ENCODE results near the gene HECTD1.
"Not testable (repeated sequence)": the region's sequence is repeated elsewhere in the genome, so short reads cannot be mapped to it uniquely, and the experiment has no call there.

Gene HECTD1

DNA sequence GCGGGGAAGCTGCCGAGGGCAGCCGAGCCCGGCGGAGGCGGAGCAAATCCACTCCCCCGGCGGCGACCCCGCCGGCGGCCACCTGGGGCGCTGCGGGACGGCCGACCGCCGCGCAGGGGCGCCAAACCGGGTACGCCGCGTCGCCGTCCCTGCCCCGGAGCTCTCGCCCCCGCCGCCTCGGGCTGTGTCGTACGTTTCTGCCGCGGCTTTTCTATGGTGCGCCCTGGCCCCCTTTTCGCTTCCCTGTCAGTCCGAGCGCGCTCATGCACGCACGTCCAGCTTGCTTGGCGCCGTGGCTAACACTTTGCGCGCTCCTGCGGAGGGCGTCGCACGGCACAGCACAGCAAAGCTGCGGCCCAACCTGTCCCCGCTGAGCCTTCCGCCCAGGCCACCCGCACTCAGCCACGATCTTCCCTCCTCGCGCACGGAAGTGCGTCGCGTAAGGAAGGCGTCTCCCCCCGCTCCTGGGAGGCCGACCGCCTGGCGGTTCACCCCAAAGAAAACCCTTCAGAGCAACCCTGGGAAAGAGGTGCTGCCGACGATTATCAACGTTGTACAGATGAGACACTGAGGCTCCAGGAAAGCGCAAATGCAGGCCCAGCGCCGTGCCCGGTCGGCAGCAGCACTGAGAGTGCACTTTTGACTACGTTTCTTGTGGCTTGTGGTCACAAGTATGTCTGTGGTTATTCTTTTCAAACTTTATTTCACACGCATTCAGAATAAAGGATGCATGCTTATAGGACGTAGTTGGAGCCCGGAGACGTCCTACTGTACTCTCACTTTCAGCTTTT lies at the start of gene HECTD1:
TSS of gene HECTD1 (minus strand) at position 39 of the 791 bp plus-strand sequence. CDS start 1,857 bp downstream, outside the sequence.
- peak; percentile 75 to 94 for DNase-seq

GRCh38 chr14:31257244-31257553 lies 49.6 kb upstream of the HECTD1 start:
- DNase-seq: no peak

DNA sequence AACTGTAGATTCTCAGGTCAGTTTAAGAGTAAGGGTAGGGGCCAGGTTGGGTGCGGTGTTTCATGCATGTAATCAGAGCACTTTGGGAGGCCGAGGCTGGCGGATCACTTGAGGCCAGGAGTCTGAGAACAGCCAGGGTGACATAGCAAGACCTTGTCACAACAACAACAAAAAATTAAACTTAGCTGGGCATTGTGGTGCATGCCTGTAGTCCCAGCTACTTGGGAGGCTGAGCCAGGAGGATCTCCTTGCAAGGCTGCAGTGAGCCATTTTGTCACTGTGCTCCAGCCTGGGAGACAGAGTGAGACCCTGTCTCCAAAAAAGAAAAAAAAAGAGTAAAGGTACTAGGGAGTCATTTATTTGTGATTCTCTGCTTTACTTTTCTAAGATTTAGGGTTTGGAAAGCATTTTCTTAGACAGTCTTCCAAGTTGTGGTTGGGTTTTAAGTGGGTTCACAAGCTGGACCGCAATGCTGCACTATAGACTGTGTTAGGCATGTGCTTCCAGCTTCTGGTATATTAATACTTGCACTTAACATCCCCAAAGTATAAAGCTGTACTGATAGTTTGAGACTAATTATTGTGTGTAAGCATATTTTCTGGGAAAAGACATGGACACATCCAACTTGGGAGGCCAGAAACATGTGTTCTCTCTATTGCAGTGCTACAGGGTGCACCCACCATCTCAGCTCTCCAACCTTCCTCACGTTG lies 49.1 kb upstream of the HECTD1 start:
- no peak for DNase-seq

GRCh38 chr14:31255918-31256317 lies 48.3 kb upstream of the HECTD1 start:
- DNase-seq: not testable (repeated sequence)

DNA sequence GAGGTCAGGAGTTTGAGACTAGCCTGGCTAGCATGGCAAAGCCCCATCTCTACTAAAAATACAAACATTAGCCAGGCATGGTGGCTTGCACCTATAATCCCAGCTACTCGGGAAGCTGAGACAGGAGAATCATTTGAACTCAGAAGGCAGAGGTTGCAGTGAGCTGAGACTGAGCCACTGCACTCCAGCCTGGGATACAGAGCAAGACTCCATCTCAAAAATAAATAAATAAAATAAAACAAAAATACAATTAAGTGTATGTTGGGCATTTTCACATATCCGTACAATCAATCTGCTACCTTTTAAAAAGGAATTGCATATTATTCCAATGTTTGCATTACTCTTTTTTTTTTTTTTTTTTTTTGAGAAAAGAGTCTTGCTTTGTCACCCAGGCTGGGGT lies 47.7 kb upstream of the HECTD1 start:
- DNase-seq: no peak

DNA sequence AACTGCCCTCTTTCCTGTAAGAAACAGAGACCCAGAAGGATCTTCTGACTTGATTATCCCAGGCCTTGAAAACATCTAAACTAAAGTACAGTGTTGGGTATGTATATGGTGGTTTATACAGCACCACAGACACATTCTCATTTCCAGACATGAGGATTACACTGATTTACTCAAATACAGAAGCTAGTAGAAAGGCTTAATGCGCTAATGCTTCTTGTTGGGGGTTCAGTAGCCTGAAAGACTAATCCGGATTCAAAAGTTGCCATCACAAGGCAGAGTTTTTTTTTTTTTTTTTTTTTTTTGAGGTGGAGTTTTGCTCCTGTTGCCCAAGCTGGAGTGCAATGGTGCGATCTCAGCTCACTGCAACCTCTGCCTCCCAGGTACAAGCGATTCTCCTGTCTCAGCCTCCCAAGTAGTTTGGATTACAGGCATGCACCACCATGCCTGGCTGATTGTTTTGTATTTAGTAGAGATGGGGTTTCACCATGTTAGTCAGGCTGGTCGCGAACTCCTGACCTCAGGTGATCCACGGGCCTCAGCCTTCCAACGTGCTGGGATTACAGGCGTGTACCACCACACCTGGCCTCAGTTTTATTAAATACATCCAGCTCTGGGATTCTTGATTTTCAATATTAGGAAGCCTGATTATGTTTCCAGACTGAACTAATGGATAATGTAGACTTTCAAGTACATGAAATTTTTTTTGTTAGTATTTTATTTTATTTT lies 46.3 kb upstream of the HECTD1 start:
- no peak for DNase-seq

DNA sequence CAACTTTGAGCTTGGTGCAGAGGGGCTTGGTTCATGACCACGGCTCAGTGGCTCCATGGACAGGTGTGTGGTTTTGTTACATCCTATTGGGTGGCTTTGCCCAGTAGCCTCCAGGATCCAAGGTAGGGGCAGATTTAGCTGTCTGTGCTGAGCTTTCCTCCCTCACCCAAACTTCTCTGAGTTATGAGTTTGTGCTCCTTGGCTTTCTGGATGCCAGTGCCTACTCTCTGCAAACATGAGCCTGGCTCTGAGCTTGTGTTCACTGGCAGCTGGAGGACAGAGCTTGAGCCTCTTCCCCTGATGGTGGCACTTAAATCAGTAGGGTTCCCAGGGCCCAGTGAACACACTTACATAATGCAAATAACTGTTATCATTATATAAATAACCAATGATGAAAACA lies 45.3 kb upstream of the HECTD1 start:
- no peak for DNase-seq

DNA sequence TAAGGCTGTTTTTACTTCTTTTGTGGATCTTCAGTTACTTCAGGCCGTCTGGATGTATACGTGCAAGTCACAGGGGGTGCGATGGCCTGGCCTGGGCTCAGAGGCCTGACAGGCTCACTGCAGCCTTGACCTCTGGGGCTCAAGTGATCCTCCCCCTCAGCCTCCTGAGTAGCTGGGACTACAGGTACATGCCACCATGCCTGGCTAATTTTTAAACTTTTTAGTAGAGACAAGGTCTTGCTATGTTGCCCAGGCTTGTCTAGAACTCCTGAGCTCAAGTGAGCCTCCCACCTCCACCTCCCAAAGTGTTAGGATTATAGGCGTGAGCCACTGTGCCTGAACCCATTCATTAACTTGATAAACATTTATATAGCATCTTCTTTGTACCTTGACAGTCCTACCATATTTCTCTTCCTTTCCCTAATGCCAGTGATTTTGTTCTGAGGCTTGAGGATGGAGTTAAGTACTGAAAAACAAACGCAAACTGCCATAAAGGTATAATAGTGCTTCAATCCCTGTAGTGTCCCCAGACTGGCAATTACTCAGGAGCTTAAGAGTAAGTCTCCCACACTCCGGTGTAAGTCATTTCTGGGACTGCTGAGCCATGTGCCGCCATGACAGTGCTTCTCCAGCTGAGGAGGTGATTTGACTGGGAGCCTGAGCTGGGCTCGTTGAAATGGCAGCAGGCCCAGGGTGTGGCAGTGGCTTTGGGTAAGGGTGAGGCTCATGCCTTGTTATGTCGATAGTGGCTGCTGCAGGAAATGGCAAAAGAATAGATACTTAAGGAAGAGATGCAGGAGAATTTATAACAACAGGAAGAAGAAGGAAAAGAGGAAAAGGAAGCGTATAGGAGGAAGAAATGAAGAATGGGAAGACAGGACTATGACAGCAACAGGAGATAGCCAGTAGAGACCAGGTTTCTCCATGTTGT lies 43.7 kb upstream of the HECTD1 start:
- DNase-seq: no peak

- no peak for DNase-seq
These were observed 37.0 kb upstream of the HECTD1 start for GRCh38 chr14:31244626-31245025.

DNA sequence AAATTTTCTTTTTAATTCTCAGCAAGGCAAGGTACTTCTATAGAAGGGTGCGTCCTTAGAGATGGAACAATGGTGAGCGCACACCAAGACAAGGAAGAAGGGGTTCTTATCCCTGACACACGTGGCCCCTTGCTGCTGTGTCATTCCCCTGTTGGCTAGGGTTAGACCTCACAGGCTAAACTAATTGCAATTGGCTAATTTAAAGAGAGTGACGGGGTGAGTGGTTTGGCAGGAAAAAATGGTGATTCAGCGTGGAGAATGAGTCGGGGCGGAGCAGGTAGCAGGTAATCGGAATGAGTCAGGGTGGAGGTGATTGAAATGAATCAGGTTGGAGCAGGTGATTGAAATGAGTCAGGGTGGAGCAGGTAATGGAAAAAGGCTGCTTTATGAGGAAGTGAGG lies 36.3 kb upstream of the HECTD1 start:
- DNase-seq: no peak

DNA sequence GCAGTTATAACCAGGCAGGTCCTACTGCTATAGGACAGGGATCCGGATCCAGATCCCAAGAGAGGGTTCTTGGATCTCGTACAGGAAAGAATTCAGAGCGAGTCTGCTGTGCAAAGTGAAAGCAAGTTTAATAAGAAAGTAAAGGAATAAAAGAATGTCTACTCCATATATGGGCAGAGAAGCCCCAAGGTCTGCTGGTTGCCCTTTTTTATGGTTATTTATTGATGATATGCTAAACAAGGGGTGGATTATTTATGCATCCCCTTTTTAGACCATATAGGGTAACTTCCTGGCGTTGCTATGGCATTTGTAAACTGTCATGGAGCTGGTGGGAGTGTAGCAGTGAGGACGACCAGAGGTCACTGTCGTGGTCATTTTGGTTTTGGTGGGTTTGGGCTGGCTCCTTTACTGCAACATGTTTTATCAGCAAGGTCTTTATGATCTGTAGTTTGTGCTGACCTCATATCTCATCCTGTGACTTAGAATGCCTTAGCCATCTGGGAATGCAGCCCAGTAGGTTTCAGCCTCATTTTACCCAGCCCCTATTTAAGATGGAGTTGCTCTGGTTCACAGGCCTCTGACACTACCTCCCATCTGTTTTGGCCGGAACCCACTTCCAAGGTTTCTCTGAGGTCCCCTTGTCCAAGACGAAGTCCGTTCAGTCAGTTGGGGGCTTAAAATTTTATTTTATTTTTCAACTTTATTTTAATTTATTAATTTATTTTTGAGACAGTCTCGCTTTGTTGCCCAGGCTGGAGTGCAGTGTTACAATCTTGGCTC lies 34.8 kb upstream of the HECTD1 start:
- not testable (repeated sequence) for DNase-seq

GRCh38 chr14:31241450-31242114 lies 34.0 kb upstream of the HECTD1 start:
- DNase-seq: no peak

DNA sequence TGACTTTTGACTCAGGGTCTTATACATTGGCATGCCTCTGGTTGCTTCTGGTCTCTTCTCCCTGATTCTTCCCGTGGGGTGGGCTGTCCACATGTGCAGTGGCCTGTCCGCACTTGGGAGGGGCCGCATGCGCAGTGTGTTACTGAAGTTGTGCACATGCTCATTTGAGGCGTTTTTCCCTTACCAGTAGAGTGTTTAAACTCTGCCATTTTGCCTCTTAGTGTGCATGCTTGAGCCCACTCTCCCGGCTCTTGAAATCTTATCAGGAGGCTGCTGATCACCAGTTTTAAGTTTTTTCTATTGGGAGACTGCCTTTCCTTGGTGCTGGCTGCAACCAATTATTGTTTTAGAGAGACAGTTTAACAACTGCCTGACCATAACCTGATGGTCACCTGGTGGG lies 32.1 kb upstream of the HECTD1 start:
- no peak for DNase-seq

- DNase-seq: no peak
These were observed 27.9 kb upstream of the HECTD1 start for GRCh38 chr14:31235462-31235861.

GRCh38 chr14:31232081-31232480 lies 24.5 kb upstream of the HECTD1 start:
- no peak for DNase-seq

- not testable (repeated sequence) for DNase-seq
These were observed 23.7 kb upstream of the HECTD1 start for GRCh38 chr14:31231272-31231671.

DNA sequence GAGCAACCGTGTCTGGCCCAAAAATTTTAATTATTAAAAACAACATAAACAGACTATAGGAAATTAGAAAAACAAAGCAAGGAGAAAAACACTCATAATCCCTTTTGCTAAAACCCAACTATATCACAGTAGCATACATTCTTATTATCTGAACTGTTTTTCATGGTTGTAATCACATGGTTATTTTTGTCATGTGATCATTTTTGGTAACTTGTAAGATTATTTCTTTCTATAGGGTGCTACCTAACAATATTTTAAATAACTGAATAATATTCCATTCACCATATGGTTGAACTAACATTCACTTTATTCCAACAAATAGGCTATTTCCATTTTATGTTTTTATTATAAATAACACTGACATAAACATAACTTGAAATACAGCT lies 23.0 kb upstream of the HECTD1 start:
- no peak for DNase-seq

DNA sequence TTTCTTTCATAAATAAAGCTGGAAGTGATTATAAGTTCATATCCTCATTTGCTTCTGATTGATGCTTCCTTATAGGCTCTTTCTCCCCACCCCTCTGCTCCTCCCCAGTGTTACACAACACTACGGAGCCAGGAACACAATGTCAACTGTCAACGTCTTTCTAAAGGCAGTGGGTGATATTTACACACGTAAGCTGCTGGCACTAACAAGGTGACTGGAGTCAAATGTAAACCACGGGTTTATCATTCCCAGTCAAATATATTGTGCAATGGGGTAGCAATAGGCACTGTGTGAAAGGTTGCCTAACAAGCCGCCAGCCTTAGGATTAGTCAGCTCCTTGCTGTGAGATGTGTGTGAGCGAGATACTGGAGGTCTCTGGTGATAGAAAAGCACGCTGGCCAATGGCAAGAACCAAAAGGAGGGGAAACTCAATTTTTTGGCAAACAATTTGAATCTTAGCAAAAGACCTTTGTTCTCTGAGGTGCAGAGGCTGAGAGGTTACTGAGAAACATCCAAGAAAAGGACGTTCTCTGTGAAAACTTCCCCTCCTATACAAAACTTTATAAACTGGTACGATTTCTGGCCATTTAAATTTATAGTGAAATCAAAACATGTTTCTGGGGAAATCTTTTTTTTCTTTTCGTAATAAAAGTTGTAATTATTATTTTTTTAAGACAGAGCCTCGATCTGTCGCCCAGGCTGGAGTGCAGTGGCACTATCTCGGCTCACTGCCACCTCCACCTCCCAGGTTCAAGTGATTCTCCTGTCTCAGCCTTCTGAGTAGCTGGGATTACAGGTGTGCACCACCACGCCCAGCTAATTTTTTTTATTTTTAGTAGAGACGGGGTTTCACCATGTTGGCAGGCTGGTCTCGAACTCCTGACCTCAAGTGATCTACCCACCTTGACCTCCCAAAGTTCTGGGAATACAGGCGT lies 22.3 kb upstream of the HECTD1 start:
- peak; percentile 47 to 61 for DNase-seq

DNA sequence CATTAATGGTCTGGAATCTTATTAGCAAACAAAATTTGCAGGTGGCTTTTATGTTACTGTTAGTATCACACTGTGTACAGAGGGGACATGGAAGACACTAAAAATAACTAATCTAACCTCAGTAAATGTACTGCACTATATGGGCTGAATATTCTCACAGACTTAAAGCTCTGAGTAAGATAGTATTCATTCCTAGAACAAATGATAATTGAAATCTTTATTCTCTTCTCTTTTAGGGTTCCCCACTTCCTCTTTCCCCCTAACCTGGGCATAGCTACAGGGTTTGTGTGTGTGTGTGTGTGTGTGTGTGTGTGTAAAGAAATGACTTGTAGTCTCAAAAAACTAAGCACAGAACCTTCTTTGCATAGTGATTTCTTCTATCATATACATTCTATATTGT lies 21.4 kb upstream of the HECTD1 start:
- no peak for DNase-seq

DNA sequence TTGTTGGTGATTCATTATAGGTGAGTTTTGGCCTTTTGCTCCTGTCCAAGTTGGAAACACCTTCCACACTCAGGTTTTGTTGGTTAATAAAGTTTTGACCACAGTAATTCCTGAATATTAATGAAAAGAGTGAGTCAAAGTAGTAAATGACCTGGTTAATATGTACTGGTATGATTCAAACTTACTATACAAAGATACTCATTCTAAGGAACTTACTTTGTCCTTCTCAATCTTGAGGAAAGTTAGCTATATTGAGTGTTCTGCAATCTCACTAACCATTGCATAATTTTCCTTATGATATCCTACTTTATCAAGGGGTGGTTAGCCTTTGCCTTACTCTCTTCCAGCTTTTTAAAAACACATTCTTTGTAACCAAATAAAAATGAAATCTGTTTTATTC lies 20.9 kb upstream of the HECTD1 start:
- no peak for DNase-seq
